Right renal cortex interstitium (tissue), 3 donors: ENCODE measurements around the gene GSDME. TPM values are rescaled to one million over a fixed set of nuclear protein-coding genes. Genes with fewer than 3 reads are reported as not detected.

Source experiments
- DNase-seq, 3 donors: peaks; one replicate each; pipeline ENCODE4 v3.0.0-alpha.2; 2013; ENCODE audit warnings: low read depth in 3 of 3, low spot score in 2 of 3
- polyA plus RNA-seq, 3 donors: library from polyadenylated mRNA; unstranded; fragments of 120-200 nt; gene quantifications; one replicate each; pipeline ENCODE4 v1.2.1, GENCODE V29; 2013; ENCODE audit not compliant: insufficient read length in 3 of 3

The GSDME gene
- polyA plus RNA-seq, 3 donors, result 14.2 to 14.8 (median 14.7) TPM

- DNase-seq, result no peak
These were observed 32.6 kb downstream of the GSDME start for GRCh38 chr7:24724451-24725190.

- no peak for DNase-seq
These were observed 34.1 kb downstream of the GSDME start for GRCh38 chr7:24723178-24723530.

- DNase-seq, result peak in 1 of 3 donors; percentile 29
These were observed 34.7 kb downstream of the GSDME start for GRCh38 chr7:24722386-24723177.

- DNase-seq, result no peak
These were observed 35.7 kb downstream of the GSDME start for GRCh38 chr7:24721481-24722001.

GRCh38 chr7:24720283-24720682 lies 37.0 kb downstream of the GSDME start:
- DNase-seq, result no peak

- DNase-seq, result no peak
These were observed 38.2 kb downstream of the GSDME start for GRCh38 chr7:24718977-24719491.

GRCh38 chr7:24718431-24718831 lies 38.8 kb downstream of the GSDME start:
- no peak for DNase-seq

GRCh38 chr7:24717694-24718320 lies 39.5 kb downstream of the GSDME start:
- no peak for DNase-seq

GRCh38 chr7:24717247-24717622 lies 40.0 kb downstream of the GSDME start:
- no peak for DNase-seq

- DNase-seq, result no peak
These were observed 40.6 kb downstream of the GSDME start for GRCh38 chr7:24716480-24717246.

GRCh38 chr7:24715661-24716479 lies 41.4 kb downstream of the GSDME start:
- no peak for DNase-seq

- no peak for DNase-seq
These were observed 42.1 kb downstream of the GSDME start for GRCh38 chr7:24715171-24715570.

GRCh38 chr7:24714676-24715010 lies 42.6 kb downstream of the GSDME start:
- DNase-seq, result no peak

- DNase-seq, result no peak
These were observed 43.2 kb downstream of the GSDME start for GRCh38 chr7:24713850-24714675.

- no peak for DNase-seq
These were observed 44.0 kb downstream of the GSDME start for GRCh38 chr7:24713039-24713793.

GRCh38 chr7:24709585-24710360 lies 47.5 kb downstream of the GSDME start:
- DNase-seq, result no peak

- DNase-seq, result no peak
These were observed 48.2 kb downstream of the GSDME start for GRCh38 chr7:24709051-24709450.
